ENCODE results near the gene HTT.

The HTT gene

DNA sequence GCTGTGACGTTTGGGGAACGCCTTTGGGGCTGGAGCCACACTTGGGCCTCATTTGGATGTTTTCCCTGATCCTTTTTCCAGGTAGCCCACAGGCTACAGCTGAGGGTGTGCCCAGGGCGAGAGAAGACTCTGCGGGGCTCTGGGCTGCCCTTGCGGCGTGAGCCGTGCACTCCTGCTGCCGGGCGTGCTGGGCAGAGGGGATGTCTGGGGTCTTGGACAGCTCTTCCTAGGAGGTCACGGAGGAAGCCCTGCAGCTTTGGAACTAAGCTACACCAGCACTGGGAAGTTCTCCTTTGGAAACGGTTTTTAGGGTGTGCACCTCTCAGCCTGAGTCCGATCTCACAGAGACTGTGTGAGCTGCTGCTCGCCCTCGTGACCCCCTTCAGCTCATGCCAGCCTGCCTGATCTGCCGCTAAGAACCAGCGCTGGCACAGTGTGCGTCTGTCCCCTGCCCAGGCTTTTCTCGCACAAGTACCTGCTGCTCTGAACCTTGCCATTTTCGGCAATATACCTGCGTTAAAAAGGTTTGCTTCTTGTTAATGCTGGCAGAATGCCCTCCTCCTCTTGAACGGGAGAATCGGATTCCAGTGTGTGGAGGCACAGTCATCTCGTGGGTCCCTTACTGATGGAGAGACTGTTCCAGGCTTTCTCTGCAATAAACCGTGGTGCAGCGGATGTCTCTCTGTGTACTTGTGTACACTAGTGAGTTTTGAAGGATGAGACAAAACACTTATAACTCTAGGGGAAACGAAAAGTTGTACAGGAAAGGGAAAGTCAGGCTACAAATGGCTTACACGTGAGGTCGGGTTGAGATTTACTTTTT is 188.8 kb downstream of the HTT start:
- DNase-seq (ENCODE audit: low read depth), result no peak

DNA sequence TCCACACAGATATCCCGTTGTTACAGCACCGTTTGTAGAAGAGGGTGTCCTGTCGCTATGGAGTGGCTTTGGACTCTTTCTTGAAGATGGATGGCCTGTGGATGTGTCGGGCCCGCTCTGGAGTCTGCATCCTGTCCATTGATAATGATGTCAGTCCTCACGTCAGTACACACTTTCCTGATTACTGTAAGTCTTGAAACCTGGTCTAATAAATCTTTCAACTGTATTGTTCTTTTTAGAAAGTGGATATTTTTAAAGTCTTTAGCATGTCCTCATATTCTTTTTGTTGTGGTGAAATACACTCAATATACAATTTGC is 189.4 kb downstream of the HTT start:
- no peak for DNase-seq (ENCODE audit: low read depth)

DNA sequence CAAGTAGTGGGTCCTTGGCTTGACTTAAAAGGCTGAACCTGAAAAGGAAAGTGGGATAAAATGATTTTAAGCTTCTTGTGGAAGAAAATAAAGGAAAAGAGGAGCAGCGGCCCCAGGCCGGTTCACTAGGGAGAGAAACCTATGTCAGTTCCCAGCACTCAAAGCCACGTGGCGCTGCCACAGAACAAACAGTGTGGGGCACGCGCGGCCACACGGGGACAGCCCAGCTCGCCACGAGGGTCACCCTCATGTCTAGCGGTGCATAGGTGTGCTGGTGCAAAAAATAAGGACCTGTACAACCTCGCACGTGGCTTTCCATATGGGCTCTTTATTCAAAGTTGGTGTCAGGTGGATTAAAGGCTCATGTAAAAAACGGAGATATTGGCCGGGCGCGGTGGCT is 191.6 kb downstream of the HTT start:
- DNase-seq (ENCODE audit: low read depth), result no peak

DNA sequence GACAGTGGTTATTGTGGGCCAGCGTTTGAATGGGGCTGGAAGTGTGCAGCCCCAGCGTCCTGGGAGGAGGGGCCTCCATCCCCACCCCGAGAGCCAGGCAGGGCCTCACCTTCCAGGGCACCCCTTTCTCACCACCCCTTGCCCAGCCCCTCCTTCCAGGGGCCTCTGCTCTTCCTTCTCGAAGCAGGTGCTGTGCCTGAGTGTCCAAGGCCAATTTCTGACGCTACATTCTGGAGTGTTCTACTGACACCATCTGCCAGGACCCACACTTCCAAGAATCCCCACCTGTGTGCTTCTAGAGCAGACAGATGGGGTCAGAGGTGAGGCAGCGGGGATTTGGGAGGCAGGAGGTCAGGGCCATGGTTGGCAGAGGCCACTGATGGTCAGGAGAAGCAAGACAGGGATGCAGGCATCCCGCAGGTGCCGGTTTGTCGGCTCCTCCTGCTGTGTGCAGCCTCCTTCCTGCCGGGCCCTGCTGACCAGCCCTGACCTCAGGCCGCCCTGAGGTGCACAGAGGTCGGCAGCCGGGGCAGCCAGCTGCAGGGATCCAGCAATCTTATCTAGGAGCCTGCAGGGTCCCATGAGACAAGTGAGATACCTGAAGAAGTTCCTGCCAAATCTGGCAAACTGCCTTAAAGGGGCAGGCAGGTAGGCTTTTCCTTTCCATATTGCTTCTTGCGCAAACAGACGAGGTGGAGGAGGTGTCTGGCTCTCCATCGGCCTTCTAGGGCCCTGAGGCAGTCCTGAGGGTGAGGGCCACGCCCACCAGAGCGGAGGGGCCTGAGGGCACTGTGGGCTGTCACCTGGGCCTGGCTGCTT is 193.3 kb downstream of the HTT start:
- no peak for DNase-seq (ENCODE audit: low read depth)

DNA sequence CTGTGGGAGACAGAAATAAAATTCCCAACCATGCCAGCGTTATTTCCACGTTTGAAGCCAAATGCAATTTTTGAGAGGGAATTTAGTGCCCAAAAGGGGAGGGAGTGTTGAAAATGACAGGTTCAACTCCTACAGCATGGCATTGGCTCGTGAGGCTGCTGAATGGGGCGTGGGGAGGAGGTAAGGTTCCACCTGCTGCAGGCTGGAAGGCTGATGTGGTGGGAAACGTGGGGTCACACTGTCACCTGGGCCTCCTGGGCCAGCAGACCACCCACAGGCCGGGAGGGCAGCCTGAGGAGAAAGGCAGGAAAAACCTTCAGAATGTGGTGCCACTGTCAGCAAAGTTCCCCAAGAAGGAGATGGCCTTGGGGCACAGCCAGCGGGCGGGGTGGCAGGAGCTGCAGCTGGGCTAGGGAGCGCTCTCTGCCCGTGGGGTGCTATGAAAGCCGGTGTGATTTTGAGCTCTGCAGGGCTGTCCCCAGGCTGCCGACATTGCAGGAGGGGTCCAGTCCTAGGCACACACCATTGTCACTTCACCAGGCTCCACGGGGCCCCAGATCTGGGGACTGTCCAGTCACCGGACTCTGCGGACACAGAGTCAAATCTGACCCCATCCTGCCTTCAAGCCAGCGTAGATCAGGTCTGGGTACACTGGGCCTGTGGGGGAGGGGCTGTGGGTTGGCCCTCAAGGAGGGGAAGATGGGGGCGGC is 194.1 kb downstream of the HTT start:
- no peak for DNase-seq (ENCODE audit: low read depth)

DNA sequence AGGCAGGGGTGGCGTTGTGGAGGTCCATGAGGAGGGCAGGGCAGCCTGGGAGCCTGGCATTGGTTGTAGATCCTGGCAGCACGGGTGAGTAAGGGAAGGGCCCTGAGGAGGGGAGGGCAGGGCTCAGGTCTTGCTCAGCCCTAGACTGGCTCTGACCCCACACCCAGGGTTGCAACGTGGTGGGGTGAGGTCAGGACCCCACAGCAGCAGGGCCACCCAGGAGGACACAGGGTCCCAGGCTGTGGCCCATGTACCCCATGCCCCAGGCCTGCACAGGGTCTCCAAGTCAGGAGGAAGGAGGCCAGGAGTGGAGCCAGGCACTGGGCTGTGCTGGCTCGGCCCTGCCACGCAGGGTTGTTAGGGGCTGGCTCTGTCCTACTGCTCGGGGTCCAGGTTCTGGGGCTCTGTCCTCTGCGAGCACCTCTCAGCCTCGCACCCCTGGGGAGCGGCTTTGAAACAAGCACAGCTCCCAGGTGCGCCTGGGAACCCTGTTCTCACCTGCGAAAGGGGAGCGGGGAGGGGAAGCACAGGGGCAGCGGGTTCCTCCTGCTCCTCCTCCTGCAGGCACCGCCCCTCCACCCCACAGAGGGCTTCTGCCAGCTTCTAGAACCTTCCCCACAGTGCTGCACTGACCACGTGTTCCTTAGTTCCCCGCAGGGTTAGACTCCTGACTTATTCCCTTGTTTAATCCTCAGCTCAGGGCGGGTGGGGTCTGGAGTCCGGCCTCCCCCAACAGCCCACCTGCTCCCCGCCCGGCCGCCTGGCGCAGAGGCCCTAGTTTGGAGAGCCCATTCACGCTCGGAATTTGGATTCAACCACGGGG is 194.8 kb downstream of the HTT start:
- no peak for DNase-seq (ENCODE audit: low read depth)

DNA sequence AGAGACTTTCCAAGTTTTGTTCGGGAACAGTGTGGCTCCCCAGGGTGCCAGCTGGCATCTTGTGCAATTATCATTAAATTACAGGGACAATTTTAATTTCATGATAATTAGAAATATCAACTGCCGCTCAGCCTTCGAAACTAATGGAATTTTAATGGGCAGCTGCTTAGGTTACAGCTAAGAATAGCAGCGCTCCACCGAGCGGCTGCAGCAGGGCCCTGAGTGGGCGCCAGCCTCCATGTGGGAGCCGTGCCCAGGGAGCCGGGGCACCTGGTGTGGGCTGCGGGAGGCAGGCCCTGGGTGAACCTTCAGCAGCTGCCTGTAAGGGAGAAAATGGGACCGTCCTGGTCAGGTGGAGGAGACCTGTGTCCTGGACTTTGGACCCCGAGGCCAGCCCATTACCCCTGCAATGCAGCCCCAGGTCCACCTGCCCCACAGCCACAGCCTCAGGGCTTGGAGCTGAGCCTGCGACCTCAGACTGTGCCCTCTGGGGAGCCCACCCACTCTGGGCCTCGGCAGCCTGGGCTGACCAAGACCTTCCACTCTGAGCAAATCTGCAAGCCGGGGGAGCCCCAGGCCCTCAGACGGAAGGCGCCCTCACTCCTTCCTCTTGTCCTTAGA is 195.6 kb downstream of the HTT start:
- DNase-seq (ENCODE audit: low read depth), result no peak

DNA sequence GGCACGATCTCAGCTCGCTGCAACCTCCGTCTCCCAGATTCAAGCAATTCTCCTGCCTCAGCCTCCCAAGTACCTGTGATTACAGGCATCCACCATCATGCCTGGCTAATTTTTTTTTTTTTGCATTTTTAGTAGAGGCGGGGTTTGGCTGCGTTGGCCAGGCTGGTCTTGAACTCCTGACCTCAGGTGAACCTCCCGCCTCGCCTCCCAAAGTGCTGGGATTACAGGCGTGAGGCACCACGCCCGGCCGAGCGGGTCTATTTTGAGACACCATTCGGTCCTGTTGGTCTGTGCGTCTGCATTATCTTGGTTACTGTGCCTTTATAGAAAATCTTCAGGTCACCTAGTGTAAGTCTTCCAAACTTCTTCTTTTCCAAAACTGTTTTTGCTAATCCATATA is 196.7 kb downstream of the HTT start:
- no peak for DNase-seq (ENCODE audit: low read depth)

DNA sequence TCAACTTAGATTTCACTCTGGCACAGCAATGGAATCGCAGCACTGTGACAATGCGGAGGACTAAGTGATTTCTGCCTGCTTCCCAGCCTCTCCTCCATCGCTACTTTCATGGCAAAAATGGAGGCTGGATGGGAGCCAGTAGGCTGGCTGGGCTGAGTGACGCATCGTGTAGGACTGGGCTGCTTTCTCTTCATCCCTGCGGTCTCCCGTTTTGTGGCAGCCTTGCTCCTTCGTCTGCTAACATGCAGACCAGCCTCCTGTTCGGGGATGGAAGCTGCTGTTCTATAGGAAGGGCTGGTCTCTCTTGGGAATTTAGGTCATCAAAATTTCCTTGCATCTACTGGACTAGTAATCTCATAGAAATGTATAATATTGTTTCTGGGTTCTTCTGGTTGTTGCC is 202.5 kb downstream of the HTT start:
- no peak for DNase-seq (ENCODE audit: low read depth)

DNA sequence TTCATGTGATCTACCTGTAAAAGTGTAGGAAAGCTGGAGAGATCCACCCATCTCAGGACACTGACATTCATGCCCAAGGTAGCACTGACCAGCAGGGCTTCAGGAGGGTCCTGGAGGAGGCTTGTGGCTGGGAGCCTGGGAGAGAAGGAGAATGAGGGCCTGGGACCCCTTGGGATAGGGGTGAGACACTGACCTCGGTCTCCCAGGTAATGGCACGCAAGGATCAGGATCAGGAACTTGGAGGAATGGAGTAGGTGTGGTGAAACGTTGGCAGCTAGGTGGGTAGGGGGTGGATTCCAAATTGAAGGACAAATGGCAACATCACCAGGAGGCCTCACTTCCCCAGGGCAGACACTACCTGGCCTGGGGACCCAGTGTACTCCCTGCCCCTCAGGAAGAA is 206.0 kb downstream of the HTT start:
- DNase-seq (ENCODE audit: low read depth), result no peak

DNA sequence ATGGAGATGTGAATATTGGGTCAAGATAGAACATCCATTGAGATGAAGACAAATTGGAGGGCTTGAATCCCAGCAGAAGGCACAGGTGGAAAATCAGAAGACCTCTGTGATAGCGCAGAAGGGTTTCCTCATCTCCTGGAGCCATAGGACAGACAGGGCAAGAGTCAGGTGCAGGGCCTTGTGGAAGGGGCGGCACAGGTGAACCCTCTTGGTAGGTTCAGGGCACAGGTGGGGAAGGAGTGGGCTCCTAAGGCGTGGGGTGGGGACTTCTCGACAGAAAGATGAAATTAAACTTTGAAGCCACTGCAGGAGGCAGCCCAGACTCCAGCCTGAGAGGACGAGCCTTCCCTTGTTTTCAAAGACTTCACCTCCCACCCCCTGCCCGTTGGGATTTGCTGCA is 209.0 kb downstream of the HTT start:
- DNase-seq (ENCODE audit: low read depth), result no peak

DNA sequence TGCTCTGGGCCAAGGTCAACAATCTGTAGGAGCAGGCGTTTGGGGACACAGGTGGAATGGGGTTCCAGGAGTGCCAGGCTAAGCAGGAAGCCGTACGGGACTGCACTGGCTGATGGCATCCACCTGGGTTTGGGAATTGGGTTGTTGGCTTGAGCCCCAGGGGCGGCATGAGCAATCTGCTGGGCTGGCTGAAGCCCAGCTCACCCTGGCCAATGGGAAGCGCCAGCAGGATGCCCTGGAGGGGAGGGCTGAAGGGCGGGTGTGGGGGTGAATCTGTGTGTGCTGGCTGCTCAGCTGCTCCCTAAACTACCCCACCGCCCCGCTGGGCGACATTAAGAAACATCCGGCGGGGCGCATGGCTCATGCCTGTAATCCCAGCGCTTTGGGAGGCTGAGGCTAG is 209.4 kb downstream of the HTT start:
- no peak for DNase-seq (ENCODE audit: low read depth)

DNA sequence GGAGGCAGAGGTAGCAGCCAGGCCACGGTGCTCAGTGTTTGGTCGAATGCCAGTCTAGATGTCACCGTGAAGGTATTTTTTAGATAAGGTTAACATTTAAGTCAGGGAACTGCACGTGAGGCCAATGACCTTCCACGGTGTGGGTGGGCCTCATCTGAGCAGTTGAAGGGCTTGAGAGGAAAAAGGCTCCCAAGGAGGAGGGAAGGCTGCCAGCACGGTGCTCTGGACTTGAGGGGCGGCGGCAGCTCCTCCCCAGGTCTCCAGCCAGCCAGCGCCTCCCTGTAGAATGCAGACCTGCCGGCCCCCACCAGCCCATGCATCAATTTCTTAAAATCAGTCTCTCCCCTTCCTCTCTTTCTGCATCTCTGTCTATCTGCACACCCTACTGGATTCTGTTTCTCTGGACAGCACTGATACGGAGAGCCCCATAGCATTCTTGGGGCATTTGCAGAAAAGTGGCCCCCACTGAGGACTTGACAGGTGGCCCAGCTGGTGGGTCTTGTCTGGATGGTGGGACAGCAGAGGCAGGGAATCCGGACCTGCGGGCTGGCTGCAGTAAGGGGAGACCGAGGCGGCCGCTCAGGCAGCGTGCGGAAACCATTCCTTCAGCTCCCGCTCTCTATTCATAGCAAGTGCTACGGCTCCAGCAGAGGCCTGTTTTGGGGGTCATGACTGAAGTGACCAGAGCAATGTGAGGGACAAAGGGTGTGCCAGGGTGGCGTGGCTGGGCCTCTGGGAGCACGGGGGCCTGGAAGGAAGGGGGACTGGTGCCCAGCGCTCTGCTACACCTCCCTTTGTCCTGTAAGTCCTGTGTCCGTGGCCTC is 210.5 kb downstream of the HTT start:
- no peak for DNase-seq (ENCODE audit: low read depth)

DNA sequence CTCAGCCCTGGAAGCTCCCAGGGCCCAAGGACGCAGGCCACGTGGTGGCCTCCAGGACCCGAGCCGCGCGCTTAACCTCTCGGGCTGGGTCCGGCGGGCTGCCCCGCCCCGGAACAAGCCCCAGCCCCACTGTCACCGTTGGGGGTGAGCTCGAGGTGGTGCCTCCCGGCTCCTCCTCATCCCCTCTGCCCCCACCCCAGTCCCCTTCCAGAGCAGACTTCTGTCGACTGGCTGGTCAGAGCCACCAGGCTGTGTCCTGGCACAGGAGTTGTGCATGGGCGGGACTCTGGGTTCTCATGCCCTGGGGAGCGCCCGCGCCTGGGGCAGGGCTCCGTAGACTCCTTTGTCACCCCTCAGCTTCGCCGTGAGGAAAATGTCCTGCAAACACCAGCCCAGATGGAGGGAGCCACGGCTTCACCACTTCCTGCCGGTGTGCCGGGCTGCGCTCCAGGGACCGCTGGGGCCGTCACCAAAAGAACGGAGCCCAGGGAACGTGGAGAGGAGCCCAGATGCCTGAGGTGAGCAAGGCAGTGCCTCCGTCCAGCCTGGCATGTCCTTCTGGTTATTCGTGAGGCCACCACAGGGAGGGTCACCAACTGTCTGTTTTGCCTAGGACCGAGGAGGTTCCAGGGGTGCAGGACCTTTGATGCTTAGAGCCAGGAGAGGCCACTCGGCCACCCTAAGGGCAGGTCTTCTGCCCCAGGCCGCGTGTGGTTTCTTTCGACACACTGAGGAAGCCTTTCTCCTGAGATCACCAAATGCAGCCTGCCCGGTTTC is 211.3 kb downstream of the HTT start:
- DNase-seq (ENCODE audit: low read depth), result no peak

DNA sequence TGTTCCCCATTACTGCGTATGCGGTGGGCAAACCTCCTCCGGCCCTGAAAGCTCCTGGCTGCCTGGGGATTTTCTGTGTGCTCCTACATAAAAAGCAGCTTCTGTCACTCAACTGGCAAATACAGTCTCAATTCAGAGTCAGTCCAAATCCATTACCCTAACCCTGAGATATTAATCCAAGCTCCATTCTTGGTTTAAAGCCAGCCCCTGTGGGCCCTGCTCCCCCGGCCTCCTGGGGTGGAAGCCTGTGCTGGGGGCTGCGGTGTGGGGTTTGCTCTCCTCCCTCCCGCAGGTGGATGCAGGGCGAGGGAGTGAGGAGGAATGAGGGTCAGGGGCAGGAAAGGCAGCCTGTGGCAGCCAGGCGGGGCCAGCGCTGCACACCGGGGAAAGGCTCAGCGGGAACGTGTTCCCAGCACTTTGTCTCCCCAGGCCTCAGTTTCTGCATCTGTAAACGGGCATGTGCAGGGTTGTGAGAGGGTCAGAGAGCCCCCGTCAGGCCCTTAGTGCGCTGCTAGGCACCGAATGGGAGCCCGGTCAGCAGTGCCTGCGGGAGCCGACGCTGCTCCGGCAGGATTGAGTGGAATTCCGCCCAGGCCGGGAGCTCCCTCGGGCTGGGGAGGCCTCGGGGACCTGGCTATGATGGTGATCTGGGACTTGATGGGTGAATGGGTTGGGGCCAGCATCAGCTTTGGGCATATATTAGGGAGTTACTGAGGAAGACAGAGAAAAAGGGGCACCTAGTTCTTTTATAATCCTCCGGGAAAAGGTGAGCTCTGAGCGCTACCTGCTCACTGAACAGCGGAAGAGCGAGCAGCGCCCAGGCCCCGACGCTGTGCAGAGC is 212.1 kb downstream of the HTT start:
- no peak for DNase-seq (ENCODE audit: low read depth)

DNA sequence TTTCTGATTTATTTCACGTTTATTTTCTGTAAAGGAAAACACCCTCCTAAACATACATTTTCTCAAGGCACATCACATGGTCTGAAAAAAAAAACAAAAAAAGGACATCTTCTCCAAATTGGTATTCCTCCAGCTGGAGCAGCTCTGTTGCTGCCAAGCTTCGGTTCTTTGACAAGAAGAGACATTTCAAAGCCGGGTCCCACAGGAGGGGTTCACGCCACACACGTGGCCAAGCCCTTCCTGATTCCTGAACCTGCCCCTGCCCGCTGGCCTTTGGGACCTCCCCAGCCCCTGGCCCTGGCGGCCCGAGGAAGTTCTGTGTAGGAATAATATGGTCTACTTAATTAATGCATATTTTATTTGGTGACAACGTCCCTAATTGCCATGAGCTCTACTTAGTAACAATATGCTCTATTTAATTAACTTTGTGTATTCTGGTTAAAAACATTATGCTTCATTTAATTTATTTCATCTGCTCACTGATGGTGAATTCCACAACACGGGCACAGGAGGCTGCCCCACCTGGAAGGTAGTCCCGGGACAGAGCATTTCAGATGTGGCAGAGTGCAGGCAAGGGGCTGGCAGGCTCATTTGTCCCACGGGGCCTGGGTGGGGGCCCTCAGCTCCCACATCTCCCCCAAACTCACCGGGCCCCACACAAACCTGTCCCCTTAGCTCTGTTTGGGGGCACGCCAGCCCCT is 212.9 kb downstream of the HTT start:
- DNase-seq (ENCODE audit: low read depth), result no peak

DNA sequence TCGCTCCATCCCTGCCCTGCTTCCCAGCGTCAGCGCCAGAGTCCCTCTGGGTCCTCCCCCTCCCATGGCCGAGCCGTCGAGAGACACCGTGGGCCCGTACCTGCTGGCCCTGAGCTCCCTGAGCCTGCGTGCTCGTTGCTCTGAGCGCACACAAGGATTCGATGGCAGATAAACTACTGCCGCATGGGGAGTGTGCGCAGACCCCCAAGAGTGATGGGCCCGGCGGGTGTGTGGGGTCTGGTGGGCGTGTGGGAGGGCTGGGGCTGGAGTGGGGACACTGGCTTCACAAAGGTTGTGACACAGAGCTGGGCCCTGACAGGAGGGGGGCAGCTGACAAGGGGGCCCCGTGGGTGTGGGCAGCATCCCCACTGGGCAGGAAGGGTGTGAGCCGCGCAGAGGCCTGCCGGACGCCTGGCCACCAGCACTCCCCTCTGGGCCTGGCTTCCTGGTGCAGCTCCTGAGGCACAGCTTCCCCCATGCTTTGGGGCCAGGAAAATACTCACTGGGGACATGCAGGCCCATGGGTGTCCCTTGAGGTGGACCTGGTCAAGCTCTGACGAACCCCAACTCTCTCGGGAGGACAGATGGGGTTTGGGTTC is 213.6 kb downstream of the HTT start:
- DNase-seq (ENCODE audit: low read depth), result no peak

DNA sequence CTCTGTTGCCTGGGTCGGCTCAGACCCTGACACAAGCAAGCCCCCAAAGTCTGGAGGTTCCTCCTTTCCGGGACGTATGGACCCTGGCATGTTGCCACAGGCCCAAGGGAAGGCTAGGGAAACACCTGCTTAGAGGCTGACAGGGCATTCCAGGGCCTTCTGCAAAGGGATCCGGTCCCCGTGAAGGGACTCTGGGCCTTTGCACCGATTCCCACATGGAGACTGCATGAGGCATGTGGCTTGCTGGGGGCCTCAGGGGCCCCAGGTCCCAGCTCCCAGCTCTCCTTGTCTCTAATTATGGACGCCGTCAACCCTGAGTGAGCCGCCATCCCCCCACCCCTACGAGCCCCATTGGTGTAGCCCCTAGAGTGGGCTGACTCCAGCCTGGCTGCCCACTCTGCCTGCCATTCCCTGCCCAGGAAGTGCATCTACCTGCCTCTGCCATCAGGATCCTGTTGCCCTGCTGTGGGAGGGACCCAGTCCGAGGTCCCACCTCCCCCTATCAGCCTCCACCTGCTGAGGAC is 214.2 kb downstream of the HTT start:
- DNase-seq (ENCODE audit: low read depth), result no peak
